ENCODE data around the gene CLC. TPM values are rescaled to one million over a fixed set of nuclear protein-coding genes. Genes with fewer than 3 reads are reported as not detected.
"Not testable (repeated sequence)": the region's sequence is repeated elsewhere in the genome, so short reads cannot be mapped to it uniquely, and the experiment has no call there.

CLC gene
- total and polyA plus RNA-seq, 3 donors from 2014 or later: 0.61 TPM; not detected in 2

DNA sequence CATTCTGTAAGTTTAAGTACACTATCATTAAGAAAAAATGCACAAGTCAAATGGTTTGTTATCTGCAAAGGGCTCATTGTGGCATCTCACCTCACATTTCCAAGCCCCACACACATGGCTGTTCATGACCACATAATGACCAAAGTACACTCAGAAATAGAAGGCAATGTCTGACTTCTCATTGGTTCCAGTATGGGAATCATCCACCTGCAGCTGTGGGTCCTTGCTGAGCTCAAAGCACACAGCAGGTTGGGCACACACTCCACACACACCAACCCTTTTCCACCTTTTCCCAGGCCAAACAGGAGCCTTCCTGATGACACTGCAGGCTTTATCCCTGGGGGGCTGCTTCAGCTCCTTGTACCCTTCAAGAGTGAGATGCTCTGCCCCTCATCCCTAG is 11.8 kb downstream of the CLC start:
- Histone ChIP-seq H3K36me3 (ENCODE audit: low read depth, missing control alignments) (no peaks in the 10 kb centered on the region), H3K9me3 (no peaks in the 10 kb centered on the region), H3K4me3 (no peak overlapping the region), H3K4me1 (no peaks in the 10 kb centered on the region), H3K27ac (no peak overlapping the region), H3K27me3 (no peaks in the 10 kb centered on the region)
- no peak for DNase-seq
- intact Hi-C loops (cut with DNase I; ENCODE audit: low total_unique reads): no loop called here
- TF ChIP-seq CTCF (IDR thresholded peaks at IDR 0.05): no peak
- TF ChIP-seq POLR2A (IDR thresholded peaks at IDR 0.05): no peak

- H3K9me3 ChIP-seq; H3K4me1 ChIP-seq; intact Hi-C loops (cut with DNase I; ENCODE audit: low total_unique reads); H3K27me3 ChIP-seq; DNase-seq; H3K36me3 ChIP-seq (ENCODE audit: low read depth, missing control alignments); H3K4me3 ChIP-seq; H3K27ac ChIP-seq: not testable (repeated sequence)
- WGBS, 2 donors: 74 to 81% methylated on average over 3 of the region's 3 CpGs
Observed at GRCh38 chr19:39720144-39720543, 17.7 kb downstream of the CLC start.

GRCh38 chr19:39710333-39710890 is 27.4 kb downstream of the CLC start:
- Histone ChIP-seq H3K9me3 (no peaks in the 10 kb centered on the region), H3K4me3 (no peak overlapping the region), H3K27ac (no peak overlapping the region), H3K27me3 (no peaks in the 10 kb centered on the region), H3K36me3 (ENCODE audit: low read depth, missing control alignments) (no peaks in the 10 kb centered on the region), H3K4me1 (no peaks in the 10 kb centered on the region)
- WGBS, 2 donors: 88 to 92% methylated on average over 4 of the region's 4 CpGs
- TF ChIP-seq CTCF (IDR thresholded peaks at IDR 0.05): no peak
- no peak for TF ChIP-seq POLR2A (IDR thresholded peaks at IDR 0.05)
- DNase-seq: no peak
- intact Hi-C loops (cut with DNase I; ENCODE audit: low total_unique reads): no loop called here

GRCh38 chr19:39709026-39709872 is 28.6 kb downstream of the CLC start:
- no peaks in the 10 kb centered on the region for H3K27me3 ChIP-seq
- no peak overlapping the region for H3K4me3 ChIP-seq
- no peak for TF ChIP-seq POLR2A (IDR thresholded peaks at IDR 0.05)
- TF ChIP-seq CTCF (IDR thresholded peaks at IDR 0.05): no peak
- no peaks in the 10 kb centered on the region for H3K4me1 ChIP-seq
- H3K27ac ChIP-seq: no peak overlapping the region
- 84 to 91% methylated on average over 5 of the region's 5 CpGs for WGBS, 2 donors
- intact Hi-C loops (cut with DNase I; ENCODE audit: low total_unique reads): no loop called here
- no peaks in the 10 kb centered on the region for H3K36me3 ChIP-seq (ENCODE audit: low read depth, missing control alignments)
- no peaks in the 10 kb centered on the region for H3K9me3 ChIP-seq
- no peak for DNase-seq

DNA sequence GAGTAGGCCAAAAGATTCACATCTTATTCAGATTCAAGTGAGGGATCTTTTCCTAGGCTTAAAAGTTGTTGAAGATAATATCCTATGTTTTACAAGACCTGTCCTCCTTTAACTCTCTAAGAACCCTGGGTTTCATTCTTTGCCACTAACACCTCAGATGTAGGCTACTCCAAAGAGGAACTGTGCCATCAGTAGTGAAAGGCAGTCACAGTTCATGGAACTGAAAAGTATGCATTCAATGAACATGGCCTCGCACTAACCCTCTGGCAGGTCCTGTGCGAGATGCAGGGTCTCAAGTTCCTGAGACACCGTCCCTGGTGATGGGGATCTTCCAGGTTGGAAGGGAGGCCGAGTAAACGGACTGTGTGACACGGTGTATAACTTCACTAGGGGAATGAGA is 29.2 kb downstream of the CLC start:
- TF ChIP-seq CTCF (IDR thresholded peaks at IDR 0.05): no peak
- TF ChIP-seq POLR2A (IDR thresholded peaks at IDR 0.05): no peak
- no peak overlapping the region for H3K27ac ChIP-seq
- H3K4me3 ChIP-seq: no peak overlapping the region
- 86 to 92% methylated on average over 6 of the region's 6 CpGs for WGBS, 2 donors
- H3K36me3 ChIP-seq (ENCODE audit: low read depth, missing control alignments): no peaks in the 10 kb centered on the region
- intact Hi-C loops (cut with DNase I; ENCODE audit: low total_unique reads): no loop called here
- H3K4me1 ChIP-seq: no peaks in the 10 kb centered on the region
- H3K9me3 ChIP-seq: no peaks in the 10 kb centered on the region
- H3K27me3 ChIP-seq: no peaks in the 10 kb centered on the region
- no peak for DNase-seq
